Stomach (tissue), 9 donors: Measurements from ENCODE around the gene RTTN. TPM values are rescaled to one million over a fixed set of nuclear protein-coding genes. Genes with fewer than 3 reads are reported as not detected.

ENCODE experiments used
- DNase-seq, 2 donors: peaks; one replicate each; pipeline versions ENCODE4 v3.0.0 to v3.0.0-alpha.2; 2013 to 2019
- H3K27ac ChIP-seq, 5 donors: fragments of 200-600 bp in 4 of 5; sonication (generic) in 4 of 5; one replicate each; pipeline ENCODE4 v1.5.1; 2013 to 2019; ENCODE audit warnings: mild to moderate bottlenecking in 1 of 5, moderate library complexity in 1 of 5
- H3K27me3 ChIP-seq, 3 donors: fragments of 200-600 bp; sonication (generic); one replicate each; pipeline ENCODE4 v1.5.1; 2017 to 2019; ENCODE audit warnings: mixed run types in 1 of 3
- H3K36me3 ChIP-seq, 4 donors: fragments of 200-600 bp; sonication (generic); 1 replicate in 3 of 4; 2 replicates in 1 of 4; pipeline ENCODE4 v1.5.1; 2016 to 2019
- H3K4me1 ChIP-seq, 4 donors: fragments of 200-600 bp; sonication (generic); one replicate each; pipeline ENCODE4 v1.5.1; 2016 to 2019
- H3K4me3 ChIP-seq, 4 donors: fragments of 200-600 bp; sonication (generic) in 3 of 4; one replicate each; pipeline ENCODE4 v1.5.1; 2016 to 2019; ENCODE audit warnings: mild to moderate bottlenecking in 1 of 4
- H3K9me3 ChIP-seq, 4 donors: fragments of 200-600 bp; sonication (generic); one replicate each; pipeline ENCODE4 v1.5.1; 2016 to 2019
- CTCF ChIP-seq, 7 experiments: fragments of 450-650 bp in 4 of 7; fragments of 200-600 bp in 3 of 7; sonication (generic) in 3 of 7; IDR thresholded peaks; one replicate each; pipeline ENCODE4 v1.5.1; 2016 to 2019; ENCODE audit warnings: antibody characterized with exemption in 7 of 7, control low read depth in 2 of 7, mild to moderate bottlenecking in 1 of 7
- EP300 ChIP-seq: sonication (generic); formaldehyde crosslinking; IDR thresholded peaks from one replicate; pipeline ENCODE4 v1.6.1; 2017; ENCODE audit warnings: antibody characterized with exemption
- POLR2A ChIP-seq, 4 donors: fragments of 450-650 bp; IDR thresholded peaks; one replicate each; pipeline ENCODE4 v1.6.1; 2016; ENCODE audit warnings: antibody characterized with exemption in 4 of 4, control low read depth in 2 of 4, mild to moderate bottlenecking in 1 of 4, moderate library complexity in 1 of 4
- POLR2AphosphoS5 ChIP-seq, 3 donors: sonication (generic); formaldehyde crosslinking; IDR thresholded peaks; one replicate each; pipeline ENCODE4 v1.6.1; 2016; ENCODE audit warnings: antibody characterized with exemption in 3 of 3
- WGBS, 5 donors: extraction: QIAGEN DNeasy Blood & Tissue Kit in 3 of 5; methylation state at CpG; one replicate each; pipeline versions ENCODE4 v1.1.5 to v1.1.7; 2013 to 2018; 5-methylcytosine and 5-hydroxymethylcytosine counted together
- intact Hi-C: fragments of 100-400 bp; cut with DNase I; formaldehyde crosslinking; loops from one replicate; pipeline ENCODE4 v1.15.1; 2023; ENCODE audit warnings: low total_unique reads
- polyA plus RNA-seq, 3 donors: library from polyadenylated mRNA; stranded (reverse); fragments of 200-250 nt; gene quantifications; one replicate each; pipeline ENCODE4 v1.2.3, GENCODE V29; 2013
- total RNA-seq, 5 donors: library from RNA; depleted of rRNA; stranded (reverse); fragments of >200 nt; gene quantifications; one replicate each; pipeline versions ENCODE4 v1.1.0 to v1.2.3, GENCODE V29; 2014 to 2016
- donor health status: healthy with polysubstance abuse.
- donor health status: Bipolar disorder and iron deficiency.
- donor health status: healthy.

The RTTN gene
- total and polyA plus RNA-seq, 8 donors, result 2.1 to 52.1 (median 10.2) TPM

- TF ChIP-seq POLR2A (IDR thresholded peaks at IDR 0.05) (no peak), EP300 (no peak), POLR2AphosphoS5 (IDR thresholded peaks at IDR 0.05) (no peak), CTCF (IDR thresholded peaks at IDR 0.05) (no peak)
- DNase-seq, result no peak
- Histone ChIP-seq H3K4me3 (no peak overlapping the region), H3K4me1 (no peaks in the 10 kb centered on the region), H3K27ac (no peak overlapping the region), H3K27me3 (no peaks in the 10 kb centered on the region), H3K9me3 (no peaks in the 10 kb centered on the region), H3K36me3 (peaks cover 0 to 67% (median 46%) of the 10 kb centered on the region in 4 donors)
- intact Hi-C loops, result no loop called here
- WGBS, 5 donors, result 93 to 100% (median 97%) methylated on average over 3 of the region's 3 CpGs
These were observed 180.7 kb downstream of the RTTN start for GRCh38 chr18:70024829-70025228.

GRCh38 chr18:70024093-70024492 is 181.4 kb downstream of the RTTN start:
- H3K27me3 ChIP-seq, result no peaks in the 10 kb centered on the region
- H3K27ac ChIP-seq, result no peak overlapping the region
- peaks cover 0 to 71% (median 44%) of the 10 kb centered on the region in 4 donors for H3K36me3 ChIP-seq
- TF ChIP-seq POLR2AphosphoS5 (IDR thresholded peaks at IDR 0.05) (no peak), EP300 (no peak), CTCF (IDR thresholded peaks at IDR 0.05) (no peak), POLR2A (IDR thresholded peaks at IDR 0.05) (no peak)
- no peak for DNase-seq
- 92 to 97% (median 95%) methylated on average over 2 of the region's 2 CpGs for WGBS, 5 donors
- no peaks in the 10 kb centered on the region for H3K4me1 ChIP-seq
- intact Hi-C loops, result no loop called here
- no peaks in the 10 kb centered on the region for H3K9me3 ChIP-seq
- H3K4me3 ChIP-seq, result no peak overlapping the region

- intact Hi-C loops, result no loop called here
- WGBS, 5 donors, result 95 to 100% (median 98%) methylated on average over 3 of the region's 3 CpGs
- H3K4me1 ChIP-seq, result no peaks in the 10 kb centered on the region
- H3K9me3 ChIP-seq, result no peaks in the 10 kb centered on the region
- TF ChIP-seq POLR2A (IDR thresholded peaks at IDR 0.05) (no peak), POLR2AphosphoS5 (IDR thresholded peaks at IDR 0.05) (no peak), EP300 (no peak), CTCF (IDR thresholded peaks at IDR 0.05) (no peak)
- no peak overlapping the region for H3K27ac ChIP-seq
- peaks cover 0 to 60% (median 35%) of the 10 kb centered on the region in 4 donors for H3K36me3 ChIP-seq
- no peak overlapping the region for H3K4me3 ChIP-seq
- no peak for DNase-seq
- H3K27me3 ChIP-seq, result no peaks in the 10 kb centered on the region
These were observed 182.9 kb downstream of the RTTN start for GRCh38 chr18:70022636-70023035.

GRCh38 chr18:70021498-70021897 is 184.0 kb downstream of the RTTN start:
- WGBS, 5 donors, result 85 to 98% (median 92%) methylated on average over 1 of the region's 1 CpG
- H3K27me3 ChIP-seq, result no peaks in the 10 kb centered on the region
- H3K27ac ChIP-seq, result no peak overlapping the region
- peaks cover 0 to 68% (median 41%) of the 10 kb centered on the region in 4 donors for H3K36me3 ChIP-seq
- H3K9me3 ChIP-seq, result no peaks in the 10 kb centered on the region
- no peak overlapping the region for H3K4me3 ChIP-seq
- no peaks in the 10 kb centered on the region for H3K4me1 ChIP-seq
- no peak for TF ChIP-seq CTCF (IDR thresholded peaks at IDR 0.05)
- TF ChIP-seq EP300, result no peak
- TF ChIP-seq POLR2A (IDR thresholded peaks at IDR 0.05), result no peak
- TF ChIP-seq POLR2AphosphoS5 (IDR thresholded peaks at IDR 0.05), result no peak
- DNase-seq, result no peak
- intact Hi-C loops, result no loop called here
